Nephron progenitor cell (in vitro differentiated cells): ENCODE results near the gene IFNGR1.

Source experiments
- DNase-seq: peaks from one replicate; pipeline ENCODE4 v3.0.0; 2021
- H3K27ac Mint-ChIP-seq: 2 replicates; pipeline ENCODE4 v1.8.0; 2021; ENCODE audit warnings: mild to moderate bottlenecking, moderate library complexity, mixed read lengths
- H3K27me3 Mint-ChIP-seq: 2 replicates; pipeline ENCODE4 v1.8.0; 2021; ENCODE audit warnings: mild to moderate bottlenecking, low read depth, mixed read lengths; ENCODE audit not compliant: poor library complexity
- H3K36me3 Mint-ChIP-seq: 2 replicates; pipeline ENCODE4 v1.8.0; 2021; ENCODE audit warnings: low read depth, mixed read lengths
- H3K4me1 Mint-ChIP-seq: 2 replicates; pipeline ENCODE4 v1.8.0; 2021; ENCODE audit warnings: mixed read lengths
- H3K4me3 Mint-ChIP-seq: 2 replicates; pipeline ENCODE4 v1.8.0; 2021; ENCODE audit warnings: mild to moderate bottlenecking, moderate library complexity, mixed read lengths
- H3K9me3 Mint-ChIP-seq: 2 replicates; pipeline ENCODE4 v1.8.0; 2021; ENCODE audit warnings: mild to moderate bottlenecking, moderate library complexity, mixed read lengths
- TF ChIP-seq, protein P1 (sequence below): fragments of 200-600 bp; sonication (generic); IDR thresholded peaks from 2 replicates; pipeline ENCODE4 v1.5.0; 2021; ENCODE audit warnings: antibody characterized with exemption

Gene IFNGR1

GRCh38 chr6:137227871-137228302 is 8.7 kb upstream of the IFNGR1 start:
- no peaks in the 10 kb centered on the region for H3K36me3 Mint-ChIP-seq
- TF ChIP-seq, protein P1, sequence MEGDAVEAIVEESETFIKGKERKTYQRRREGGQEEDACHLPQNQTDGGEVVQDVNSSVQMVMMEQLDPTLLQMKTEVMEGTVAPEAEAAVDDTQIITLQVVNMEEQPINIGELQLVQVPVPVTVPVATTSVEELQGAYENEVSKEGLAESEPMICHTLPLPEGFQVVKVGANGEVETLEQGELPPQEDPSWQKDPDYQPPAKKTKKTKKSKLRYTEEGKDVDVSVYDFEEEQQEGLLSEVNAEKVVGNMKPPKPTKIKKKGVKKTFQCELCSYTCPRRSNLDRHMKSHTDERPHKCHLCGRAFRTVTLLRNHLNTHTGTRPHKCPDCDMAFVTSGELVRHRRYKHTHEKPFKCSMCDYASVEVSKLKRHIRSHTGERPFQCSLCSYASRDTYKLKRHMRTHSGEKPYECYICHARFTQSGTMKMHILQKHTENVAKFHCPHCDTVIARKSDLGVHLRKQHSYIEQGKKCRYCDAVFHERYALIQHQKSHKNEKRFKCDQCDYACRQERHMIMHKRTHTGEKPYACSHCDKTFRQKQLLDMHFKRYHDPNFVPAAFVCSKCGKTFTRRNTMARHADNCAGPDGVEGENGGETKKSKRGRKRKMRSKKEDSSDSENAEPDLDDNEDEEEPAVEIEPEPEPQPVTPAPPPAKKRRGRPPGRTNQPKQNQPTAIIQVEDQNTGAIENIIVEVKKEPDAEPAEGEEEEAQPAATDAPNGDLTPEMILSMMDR = no peak
- H3K27me3 Mint-ChIP-seq = peaks cover 15% of the 10 kb centered on the region
- H3K4me1 Mint-ChIP-seq = no peaks in the 10 kb centered on the region
- DNase-seq = no peak
- H3K4me3 Mint-ChIP-seq = no peak overlapping the region
- no peaks in the 10 kb centered on the region for H3K9me3 Mint-ChIP-seq
- peak overlapping the region; percentile 71 for H3K27ac Mint-ChIP-seq

- Mint-ChIP-seq H3K36me3 (no peaks in the 10 kb centered on the region), H3K27ac (no peak overlapping the region), H3K4me1 (no peaks in the 10 kb centered on the region), H3K9me3 (no peaks in the 10 kb centered on the region), H3K4me3 (no peak overlapping the region), H3K27me3 (peaks cover 15% of the 10 kb centered on the region)
- TF ChIP-seq, protein P1 = no peak
- no peak for DNase-seq
Observed at GRCh38 chr6:137226697-137227096, 7.5 kb upstream of the IFNGR1 start.

DNA sequence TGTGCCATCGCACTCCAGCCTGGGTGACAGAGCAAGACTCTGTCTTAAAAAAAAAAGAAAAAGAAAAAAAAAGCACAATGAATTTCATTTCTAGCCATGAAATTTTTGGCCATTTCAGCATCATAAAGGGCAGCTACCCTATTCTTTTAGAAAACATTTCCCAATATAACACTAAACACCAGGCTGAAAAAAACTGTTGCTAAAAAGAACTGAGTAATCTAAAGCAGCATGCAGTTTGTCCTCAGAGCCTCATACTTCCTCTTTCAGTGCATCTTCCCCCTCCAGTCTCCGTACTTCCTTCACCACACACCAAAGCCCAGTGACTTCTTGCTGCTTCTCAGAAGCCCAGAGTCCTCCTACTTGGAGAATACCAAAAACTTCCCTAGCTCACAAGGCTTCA is 5.6 kb upstream of the IFNGR1 start:
- Mint-ChIP-seq H3K4me3 (no peak overlapping the region), H3K4me1 (peaks cover 9% of the 10 kb centered on the region), H3K27ac (no peak overlapping the region), H3K27me3 (peaks cover 12% of the 10 kb centered on the region), H3K36me3 (no peaks in the 10 kb centered on the region), H3K9me3 (no peaks in the 10 kb centered on the region)
- TF ChIP-seq, protein P1 = no peak
- DNase-seq = no peak

- Mint-ChIP-seq H3K4me1 (peaks cover 12% of the 10 kb centered on the region), H3K27ac (no peak overlapping the region), H3K27me3 (peaks cover 4% of the 10 kb centered on the region), H3K36me3 (no peaks in the 10 kb centered on the region), H3K4me3 (no peak overlapping the region), H3K9me3 (no peaks in the 10 kb centered on the region)
- TF ChIP-seq, protein P1 = no peak
- DNase-seq = no peak
Observed at GRCh38 chr6:137223370-137224131, 4.4 kb upstream of the IFNGR1 start.

GRCh38 chr6:137222381-137222780 is 3.2 kb upstream of the IFNGR1 start:
- Mint-ChIP-seq H3K4me3 (no peak overlapping the region), H3K27me3 (peaks cover 4% of the 10 kb centered on the region), H3K9me3 (no peaks in the 10 kb centered on the region), H3K4me1 (peaks cover 24% of the 10 kb centered on the region), H3K27ac (no peak overlapping the region), H3K36me3 (no peaks in the 10 kb centered on the region)
- no peak for DNase-seq
- TF ChIP-seq, protein P1 = no peak

DNA sequence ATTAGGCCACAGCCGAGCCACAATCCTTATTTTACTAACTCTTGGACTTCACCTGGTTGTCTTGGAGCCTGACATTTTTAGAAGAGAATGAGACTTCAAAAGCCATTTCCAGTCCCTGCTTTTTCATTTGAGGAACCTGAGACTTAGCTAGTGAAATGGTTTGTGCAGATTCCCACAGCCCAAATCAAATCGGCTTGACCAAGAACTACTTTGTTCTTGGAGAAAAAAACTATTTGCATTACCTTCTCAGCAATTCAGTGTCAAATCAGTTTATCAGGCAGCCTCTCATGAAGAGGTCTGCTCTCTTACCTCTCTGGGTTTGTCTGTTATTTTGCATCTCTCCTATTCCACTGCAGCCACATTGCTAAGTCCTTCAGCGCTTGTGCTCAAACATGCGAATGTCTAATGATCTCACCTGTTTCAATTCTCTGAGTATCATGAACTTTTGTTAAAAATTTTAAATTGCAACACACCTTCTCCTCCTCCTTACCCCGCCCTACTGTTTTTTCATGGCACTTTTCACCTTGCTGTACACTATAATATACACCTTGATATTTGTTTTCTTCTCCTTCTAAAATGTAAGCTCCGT is 573 bp upstream of the IFNGR1 start:
- H3K4me3 Mint-ChIP-seq = peak overlapping the region; percentile 98
- no peak for DNase-seq
- H3K4me1 Mint-ChIP-seq = peaks cover 35% of the 10 kb centered on the region
- peaks cover 4% of the 10 kb centered on the region for H3K27me3 Mint-ChIP-seq
- H3K36me3 Mint-ChIP-seq = no peaks in the 10 kb centered on the region
- H3K27ac Mint-ChIP-seq = no peak overlapping the region
- H3K9me3 Mint-ChIP-seq = no peaks in the 10 kb centered on the region
- TF ChIP-seq, protein P1 = no peak
